Ammon's horn (tissue), 1 donor: ENCODE results near the gene RNASEH2A.

ENCODE experiments used
- DNase-seq: peaks from one replicate; pipeline ENCODE4 v3.0.0-alpha.2; 2016; ENCODE audit warnings: low spot score

Gene RNASEH2A

DNA sequence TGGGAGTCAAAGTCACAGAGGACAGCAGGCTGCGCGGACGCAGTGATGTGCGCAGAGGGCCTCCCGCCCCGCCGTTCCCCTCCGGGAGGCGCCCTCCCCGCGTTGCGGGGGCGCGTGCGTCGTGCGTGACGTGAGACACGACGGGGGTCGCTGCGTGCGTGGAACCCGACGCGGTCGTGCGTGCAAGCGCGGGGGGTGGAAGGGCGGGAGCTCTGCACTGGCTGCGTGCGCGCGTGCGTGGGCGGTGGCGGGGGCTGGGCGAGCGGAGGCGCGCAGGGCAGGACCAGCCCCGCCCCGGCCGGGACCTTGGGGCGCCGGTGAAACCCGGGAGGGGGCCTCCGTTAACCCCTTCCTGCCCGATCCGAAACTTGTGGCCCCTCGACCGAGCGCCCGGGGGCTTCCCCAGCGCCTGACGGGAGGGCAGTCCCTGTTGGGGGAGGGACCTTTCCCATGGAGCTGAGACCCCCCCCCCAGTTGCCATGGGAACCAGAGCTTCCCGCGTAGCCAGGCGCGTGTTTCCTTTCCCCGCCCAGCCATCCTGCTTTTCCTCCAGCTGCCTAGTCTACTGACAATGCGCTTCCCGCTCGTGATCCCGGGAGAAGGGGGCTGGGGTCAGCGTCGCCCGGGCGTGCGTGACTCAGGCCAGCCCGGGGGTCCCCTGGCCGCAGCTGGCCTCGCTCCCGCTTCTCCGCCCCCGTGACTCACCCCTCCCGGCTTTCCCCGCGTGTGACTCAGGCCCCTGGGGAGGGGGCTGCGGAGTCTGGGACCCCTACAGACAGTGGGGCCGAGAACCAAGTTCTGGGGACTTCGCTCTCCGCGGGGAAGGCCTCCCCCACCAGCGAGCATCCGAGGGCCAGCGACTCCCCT, 23.7 kb upstream of the RNASEH2A start:
- DNase-seq: peak; percentile 94

DNA sequence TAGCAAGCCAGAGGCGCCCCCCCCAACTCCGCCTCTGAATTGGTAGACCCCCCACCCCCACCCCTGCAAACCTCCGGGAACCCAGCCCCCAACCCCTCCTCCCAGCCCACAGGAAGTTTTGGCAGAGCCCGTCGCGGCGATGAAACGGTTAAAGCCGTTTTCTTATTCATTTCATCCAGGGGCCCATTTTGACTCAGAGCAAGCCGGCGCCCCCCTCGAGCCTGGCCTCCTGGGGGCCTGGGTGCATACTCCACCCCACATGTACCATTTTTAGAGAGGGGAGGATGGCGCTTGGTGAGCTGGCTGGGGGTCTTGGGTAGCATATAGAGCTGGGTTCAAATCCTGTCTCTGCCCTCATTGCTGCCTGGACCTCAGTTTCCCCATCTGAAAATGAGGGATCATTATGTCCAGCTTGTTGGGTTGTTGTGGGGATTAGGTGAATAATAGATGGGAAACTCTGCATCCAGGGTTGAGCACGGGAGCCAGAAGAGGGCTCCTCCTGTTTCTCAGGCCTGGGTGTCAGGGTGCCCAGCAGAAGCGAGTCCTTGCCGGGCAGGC, 23.0 kb upstream of the RNASEH2A start:
- DNase-seq: no peak

DNA sequence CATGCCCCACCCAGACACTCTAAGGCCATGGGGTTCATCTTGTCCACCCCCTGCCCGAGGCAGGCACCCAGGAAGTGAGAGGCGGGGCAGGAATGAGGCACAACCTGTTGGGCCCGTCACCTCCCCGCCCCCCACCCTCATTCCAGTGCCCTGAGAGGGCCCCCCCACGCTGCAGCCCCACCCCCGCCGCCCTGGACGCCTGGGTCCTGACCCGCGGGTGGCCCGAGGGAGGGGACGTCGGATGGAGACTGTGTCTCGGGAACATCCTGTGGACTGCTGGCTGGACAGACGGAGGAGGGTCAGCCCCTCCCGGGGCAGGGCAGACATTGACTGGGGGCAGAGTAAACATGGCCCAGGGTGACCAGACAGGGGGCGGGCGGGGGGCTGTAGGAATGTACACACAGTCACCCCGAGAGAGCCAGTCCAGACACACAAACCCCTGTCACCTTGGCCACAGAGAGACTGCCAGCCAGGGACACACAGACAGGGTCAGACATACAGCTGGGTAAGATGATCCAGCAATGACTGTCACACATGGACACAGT, 22.5 kb upstream of the RNASEH2A start:
- no peak for DNase-seq

DNA sequence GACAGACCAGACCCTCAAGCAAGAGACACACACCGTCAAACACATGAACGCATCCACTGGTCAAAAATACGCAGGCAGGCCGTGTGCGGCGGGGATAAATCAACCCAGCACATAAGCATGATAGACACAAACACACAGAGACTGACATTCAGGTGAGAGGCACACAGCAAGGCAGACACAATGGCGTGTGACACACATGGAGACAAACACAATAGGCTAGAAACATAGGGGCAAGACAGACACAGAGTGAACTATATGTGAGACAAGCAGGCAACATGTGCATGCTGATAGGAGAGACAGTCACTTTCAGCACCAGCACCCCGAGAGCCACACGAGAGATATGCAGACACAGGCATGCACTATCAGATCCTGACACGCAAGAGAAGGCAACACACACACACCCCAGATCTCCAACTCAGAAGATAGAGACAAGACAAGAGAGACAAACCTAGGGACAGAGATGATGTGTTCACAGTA, 22.0 kb upstream of the RNASEH2A start:
- no peak for DNase-seq

DNA sequence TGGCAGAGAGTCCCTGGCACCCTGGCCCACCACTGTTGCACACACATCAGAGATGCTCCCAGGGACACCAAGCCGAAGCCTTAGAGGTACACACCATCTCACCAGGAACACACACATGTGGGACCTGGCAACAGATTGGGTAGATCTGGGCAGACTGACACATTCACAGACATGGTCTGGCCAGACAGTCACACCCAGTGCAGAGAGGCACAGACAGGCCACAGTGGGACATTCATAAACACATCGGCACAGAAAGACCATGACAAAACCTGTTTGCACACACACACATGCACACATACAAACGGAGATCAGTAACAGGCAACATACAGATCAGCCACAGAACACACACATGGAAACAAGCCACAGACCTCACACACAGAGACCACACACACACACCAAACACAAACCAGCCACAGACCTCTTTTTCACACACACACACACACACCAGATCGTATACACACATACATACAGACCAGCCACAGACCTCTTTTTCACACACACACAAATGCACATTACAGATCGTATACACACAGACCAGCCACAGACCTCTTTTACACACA, 21.4 kb upstream of the RNASEH2A start:
- no peak for DNase-seq

DNA sequence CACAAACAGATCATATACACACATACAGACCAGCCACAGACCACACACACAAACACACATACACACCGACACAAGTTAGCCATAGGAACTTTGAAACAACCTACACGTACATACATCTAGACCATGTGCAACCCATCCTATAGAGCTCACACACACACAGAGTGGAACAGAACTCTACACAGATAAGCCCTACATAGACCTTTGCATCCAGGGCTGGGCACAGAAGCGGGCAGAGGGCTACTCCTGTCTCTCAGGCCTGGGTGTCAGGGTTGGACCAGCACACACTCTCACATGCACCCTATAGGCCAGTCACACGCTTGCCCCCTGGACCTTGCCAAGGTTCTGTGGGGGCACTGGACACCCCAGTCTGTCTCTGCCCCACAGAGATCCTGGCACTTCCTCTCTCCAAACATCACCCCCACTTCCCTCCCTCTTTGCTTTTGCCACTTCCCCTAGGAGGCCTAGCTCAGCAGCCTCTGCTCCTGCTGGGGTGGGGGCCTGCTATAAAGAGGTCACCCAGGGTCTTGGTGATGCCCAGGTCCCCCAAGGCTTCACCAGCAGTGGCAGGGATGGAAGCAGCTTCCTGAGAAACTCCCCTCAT, 20.9 kb upstream of the RNASEH2A start:
- no peak for DNase-seq

DNA sequence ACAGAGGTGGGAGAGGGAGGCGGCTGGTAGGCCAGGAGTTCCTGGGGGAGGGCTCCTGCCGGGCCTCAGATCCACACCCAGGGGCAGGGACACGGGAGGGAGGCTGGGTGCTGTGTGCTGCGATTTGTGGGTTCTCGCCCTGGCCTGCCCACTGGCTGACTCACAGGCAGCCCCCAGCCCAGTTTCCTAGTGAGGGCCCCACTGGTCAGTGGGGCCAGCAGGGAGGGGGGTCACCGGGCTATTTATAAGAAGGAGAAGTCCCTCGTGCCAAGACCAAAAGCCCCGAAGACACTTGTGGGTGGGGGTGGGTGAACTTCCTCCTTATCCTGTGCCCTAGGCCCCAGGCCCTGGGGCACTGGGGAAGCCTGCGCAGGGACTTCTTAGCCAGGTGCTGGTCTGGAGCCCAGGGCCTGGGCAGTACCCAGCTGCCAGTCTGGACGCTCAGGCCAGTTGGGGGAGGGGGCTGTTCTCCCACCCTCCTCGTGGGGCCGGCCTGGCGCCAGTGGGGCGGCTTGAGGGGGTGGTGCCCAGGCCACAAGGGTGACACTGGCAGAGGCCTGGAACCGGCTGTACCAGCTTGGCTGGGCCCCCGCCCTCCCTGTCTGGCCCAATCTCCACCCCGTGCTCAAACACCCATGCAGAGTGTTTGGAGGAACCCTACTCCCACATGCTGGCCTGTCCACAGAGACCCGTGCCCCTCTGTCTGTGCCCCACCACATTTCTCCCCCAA, 20.1 kb upstream of the RNASEH2A start:
- no peak for DNase-seq

DNA sequence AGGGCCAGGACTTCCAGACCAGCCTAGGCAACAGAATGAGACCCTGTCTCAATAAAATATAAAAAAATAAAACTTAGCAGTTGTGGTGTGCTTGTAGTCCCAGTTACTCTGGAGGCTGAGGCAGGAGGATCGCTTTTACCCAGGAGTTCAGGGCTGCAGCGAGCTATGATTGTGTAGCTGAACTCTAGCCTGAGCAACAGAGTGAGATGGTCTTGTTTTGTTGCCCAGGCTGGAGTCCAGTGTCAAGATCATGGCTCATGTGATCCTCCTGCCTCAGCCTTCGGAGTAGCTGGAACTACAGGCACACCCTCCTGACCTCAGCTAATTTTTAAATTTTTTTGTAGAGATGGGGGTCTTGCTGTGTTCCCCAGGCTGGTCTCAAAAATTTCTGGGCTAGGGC, 19.4 kb upstream of the RNASEH2A start:
- no peak for DNase-seq

DNA sequence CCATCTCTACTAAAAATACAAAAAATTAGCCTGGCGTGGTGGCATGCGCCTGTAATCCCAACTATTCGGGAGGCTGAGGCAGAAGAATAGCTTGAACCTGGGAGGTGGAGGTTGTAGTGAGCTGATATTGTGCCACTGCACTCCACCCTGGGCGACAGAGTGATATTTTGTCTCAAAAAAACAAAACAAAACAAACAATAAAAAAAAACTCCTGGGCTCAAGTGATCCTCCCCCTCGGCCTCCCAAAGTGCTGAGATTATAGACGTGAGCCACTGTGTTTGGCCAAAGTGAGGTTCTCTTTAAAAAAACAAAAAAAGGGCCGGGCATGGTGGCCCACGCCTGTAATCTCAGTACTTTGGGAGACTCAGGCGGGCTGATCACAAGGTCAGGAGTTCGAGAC, 18.9 kb upstream of the RNASEH2A start:
- no peak for DNase-seq

DNA sequence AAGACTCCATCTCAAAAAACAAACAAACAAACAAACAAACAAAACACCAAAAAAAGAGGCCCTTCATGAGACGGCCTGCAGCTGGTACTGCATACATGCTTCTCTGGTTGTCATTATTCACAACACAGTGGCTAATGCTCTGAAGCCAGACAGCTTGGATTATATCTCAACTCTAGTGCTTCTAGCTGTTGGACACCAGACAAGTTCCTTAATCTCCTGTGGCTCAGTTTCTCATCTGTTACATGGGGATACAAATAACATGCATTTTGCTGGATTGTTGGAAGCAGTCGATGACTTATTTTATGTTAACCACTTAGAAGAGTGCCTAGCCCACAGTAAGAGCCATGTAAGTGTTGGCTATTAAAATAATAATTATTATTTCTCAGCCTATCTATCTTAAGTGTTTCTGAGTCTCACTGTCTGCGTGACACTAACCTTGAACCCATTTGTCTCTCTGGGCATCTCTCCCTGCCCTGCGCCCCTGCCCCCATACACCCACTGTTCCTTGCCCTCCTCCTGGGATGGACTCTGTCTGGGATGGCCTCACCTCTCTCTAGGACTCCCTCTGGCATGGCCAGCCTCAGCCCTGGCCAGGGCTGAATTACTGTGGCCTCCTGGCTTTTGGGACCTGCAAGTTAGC, 18.2 kb upstream of the RNASEH2A start:
- DNase-seq: no peak

DNA sequence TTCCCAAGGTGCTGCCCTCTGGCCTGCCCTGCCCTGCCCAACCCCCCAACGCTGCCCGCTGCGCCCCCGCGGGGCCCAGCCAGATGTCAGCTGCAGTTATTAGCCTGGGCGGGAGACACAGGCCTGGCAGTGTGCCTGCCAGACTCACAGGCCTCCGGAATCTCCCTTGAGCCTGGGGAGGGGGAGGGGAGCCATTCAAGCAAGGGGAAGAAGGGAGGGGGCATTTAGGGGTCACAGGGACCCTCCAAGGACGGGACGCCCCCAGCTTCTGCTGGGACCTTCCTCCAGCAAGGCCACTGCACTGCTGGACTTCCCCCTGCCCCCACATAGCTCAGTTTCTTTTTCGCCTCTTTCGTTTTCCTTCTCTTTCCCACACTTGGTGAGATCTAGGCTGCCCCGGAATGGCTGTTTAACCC, 17.7 kb upstream of the RNASEH2A start:
- peak; percentile 76 for DNase-seq

DNA sequence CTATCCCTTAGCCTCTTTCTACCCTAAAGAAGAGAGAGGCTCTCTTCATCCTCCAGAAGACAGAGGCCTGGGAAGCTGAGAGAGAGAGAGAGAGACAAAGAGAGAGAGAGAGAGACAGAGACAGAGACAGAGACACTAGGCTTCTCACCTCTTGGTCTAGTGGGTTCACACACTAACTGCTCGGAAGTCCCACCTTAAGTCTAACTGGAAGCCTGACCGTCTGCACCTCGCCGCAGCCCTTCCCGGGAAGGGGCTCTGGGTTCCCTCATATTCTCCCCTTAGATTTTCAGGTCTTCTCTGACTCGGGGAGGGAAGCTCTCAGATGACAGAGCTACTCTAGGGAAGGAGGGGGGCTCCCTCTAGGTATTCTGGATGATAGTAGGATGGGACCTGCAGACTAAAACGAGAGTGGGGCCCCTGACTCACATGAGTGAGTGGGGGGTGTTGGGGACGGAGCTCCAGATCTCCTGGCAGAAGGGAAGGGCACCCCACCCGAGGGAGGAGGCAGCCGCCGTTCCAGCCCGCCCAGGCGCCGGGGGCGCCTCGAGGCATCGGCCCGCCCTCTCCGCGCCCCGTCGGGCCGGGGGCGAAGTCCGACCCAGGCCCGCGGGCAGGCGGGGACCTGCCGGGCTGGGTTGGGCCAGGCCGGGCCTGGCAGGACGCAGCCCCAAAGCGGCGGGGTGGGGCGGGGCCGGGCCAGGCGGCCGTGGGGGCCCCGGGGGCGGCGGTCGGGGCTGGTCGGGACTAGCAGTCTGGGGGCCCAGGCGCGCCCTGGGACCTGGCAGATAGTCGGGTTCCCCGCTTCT, 17.1 kb upstream of the RNASEH2A start:
- DNase-seq: no peak

DNA sequence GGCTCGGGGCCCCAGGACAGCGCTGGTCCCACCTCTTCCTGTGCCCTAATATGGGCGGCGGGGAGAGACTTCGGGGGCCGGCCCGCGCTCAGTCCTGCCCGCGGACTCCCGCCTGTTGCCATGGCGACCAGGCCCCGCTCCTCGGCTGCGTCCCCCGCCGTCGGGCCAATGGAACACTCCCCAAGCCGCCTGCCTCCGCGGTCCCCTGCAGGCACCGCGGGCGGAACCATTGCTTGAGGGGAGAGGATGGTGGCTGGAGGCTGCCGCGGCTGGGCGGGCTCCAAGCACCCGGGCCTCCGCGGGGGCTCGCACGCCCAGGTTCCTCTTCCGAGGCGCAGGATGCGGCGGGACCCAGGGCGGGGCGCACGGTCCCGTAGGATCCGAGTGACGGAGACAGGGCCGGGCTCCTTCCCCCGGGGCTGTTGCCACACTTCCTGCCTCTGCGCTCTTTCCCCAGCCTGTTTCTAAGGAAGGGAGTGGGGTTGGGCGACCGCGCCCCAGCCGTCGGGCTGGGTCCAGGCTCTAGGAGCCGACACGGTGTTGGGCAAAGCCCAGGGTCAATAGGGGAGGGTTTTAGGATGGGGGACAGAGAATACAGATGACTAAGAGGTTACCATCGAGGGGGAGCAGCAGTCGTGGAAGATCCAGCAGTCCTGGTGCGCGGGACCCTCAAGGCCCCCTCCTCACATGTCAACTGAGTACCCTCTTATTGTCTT, 16.3 kb upstream of the RNASEH2A start:
- DNase-seq: peak; percentile 96

DNA sequence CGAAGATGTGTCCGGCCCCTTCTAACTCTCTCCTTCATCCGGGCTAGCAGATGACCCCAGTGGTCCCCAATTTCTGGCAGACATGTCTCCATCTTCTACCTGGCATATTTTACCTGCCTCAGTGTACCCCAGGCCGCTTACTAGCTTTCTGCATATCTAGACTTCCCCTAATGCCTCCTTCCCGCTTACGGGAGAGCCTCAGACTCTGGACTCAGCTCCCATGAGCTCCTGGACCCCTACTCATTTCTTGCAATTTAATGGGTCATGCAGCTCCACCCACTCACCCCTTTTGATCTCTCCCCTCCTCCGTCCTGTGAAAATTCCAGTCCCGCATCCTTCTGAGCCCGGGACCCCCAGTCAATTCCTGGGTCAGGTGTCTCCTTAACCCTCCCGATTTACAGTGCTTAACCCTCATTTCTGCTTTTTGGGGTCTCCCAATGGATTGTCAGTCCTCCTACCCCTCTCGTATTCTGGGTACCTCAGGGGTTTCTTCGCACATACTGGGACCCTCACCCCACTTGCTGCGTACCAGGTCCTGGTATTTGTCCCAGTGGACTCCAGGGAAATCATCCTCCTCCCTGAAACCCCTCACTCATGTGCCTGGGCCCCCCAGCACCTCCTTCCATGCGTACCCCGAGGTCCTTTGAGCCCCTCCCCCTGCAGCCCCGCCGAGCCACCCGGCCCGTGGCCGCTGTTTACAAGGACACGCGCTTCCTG, 15.6 kb upstream of the RNASEH2A start:
- DNase-seq: no peak

DNA sequence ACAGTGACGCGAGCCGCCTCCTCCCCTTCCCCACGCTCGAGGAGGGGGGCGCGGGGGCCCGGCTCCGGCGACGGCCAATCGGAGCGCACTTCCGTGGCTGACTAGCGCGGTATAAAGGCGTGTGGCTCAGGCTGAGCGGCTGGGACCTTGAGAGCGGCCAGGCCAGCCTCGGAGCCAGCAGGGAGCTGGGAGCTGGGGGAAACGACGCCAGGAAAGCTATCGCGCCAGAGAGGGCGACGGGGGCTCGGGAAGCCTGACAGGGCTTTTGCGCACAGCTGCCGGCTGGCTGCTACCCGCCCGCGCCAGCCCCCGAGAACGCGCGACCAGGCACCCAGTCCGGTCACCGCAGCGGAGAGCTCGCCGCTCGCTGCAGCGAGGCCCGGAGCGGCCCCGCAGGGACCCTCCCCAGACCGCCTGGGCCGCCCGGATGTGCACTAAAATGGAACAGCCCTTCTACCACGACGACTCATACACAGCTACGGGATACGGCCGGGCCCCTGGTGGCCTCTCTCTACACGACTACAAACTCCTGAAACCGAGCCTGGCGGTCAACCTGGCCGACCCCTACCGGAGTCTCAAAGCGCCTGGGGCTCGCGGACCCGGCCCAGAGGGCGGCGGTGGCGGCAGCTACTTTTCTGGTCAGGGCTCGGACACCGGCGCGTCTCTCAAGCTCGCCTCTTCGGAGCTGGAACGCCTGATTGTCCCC, 14.9 kb upstream of the RNASEH2A start, which contains the start of gene JUNB:
Gene JUNB, plus strand, starts transcription at position 142 of the 706 bp plus-strand sequence. Its CDS starts 286 bp downstream, at position 428.
- DNase-seq: peak; percentile 99

DNA sequence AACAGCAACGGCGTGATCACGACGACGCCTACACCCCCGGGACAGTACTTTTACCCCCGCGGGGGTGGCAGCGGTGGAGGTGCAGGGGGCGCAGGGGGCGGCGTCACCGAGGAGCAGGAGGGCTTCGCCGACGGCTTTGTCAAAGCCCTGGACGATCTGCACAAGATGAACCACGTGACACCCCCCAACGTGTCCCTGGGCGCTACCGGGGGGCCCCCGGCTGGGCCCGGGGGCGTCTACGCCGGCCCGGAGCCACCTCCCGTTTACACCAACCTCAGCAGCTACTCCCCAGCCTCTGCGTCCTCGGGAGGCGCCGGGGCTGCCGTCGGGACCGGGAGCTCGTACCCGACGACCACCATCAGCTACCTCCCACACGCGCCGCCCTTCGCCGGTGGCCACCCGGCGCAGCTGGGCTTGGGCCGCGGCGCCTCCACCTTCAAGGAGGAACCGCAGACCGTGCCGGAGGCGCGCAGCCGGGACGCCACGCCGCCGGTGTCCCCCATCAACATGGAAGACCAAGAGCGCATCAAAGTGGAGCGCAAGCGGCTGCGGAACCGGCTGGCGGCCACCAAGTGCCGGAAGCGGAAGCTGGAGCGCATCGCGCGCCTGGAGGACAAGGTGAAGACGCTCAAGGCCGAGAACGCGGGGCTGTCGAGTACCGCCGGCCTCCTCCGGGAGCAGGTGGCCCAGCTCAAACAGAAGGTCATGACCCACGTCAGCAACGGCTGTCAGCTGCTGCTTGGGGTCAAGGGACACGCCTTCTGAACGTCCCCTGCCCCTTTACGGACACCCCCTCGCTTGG, 14.1 kb upstream of the RNASEH2A start:
- no peak for DNase-seq

DNA sequence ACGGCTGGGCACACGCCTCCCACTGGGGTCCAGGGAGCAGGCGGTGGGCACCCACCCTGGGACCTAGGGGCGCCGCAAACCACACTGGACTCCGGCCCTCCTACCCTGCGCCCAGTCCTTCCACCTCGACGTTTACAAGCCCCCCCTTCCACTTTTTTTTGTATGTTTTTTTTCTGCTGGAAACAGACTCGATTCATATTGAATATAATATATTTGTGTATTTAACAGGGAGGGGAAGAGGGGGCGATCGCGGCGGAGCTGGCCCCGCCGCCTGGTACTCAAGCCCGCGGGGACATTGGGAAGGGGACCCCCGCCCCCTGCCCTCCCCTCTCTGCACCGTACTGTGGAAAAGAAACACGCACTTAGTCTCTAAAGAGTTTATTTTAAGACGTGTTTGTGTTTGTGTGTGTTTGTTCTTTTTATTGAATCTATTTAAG, 13.5 kb upstream of the RNASEH2A start:
- DNase-seq: no peak
